Stimulated activated CD8-positive, alpha-beta memory T cell treated with anti-CD3 and anti-CD28 coated beads, Interleukin-4, amount 100 ng/mL, for 48 hours (primary cell): ENCODE measurements around the gene KLHL2.
"Not testable (repeated sequence)": the region's sequence is repeated elsewhere in the genome, so short reads cannot be mapped to it uniquely, and the experiment has no call there.

Experiments used
- DNase-seq: peaks from one replicate; pipeline ENCODE4 v3.0.0-alpha.2; 2020

The KLHL2 gene

DNA sequence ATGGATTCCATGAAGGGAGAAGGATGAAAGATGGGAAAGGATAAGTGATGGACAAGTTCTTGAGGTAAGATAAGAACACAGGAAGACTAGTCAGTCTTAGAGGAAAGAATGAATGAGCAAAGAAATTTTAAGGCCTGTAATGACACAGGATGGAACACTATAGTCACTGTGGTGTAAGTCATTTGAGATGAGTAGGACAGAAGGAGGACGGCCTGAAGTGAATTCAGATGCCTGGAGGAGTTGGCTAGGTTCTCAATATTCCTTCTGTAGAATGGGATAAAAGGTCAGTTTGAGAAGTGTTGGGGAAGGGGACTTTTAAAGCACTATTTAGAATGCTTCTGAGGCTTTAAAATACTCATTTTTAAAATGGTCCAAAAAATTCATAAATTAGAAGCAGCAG lies 124.0 kb downstream of the KLHL2 start:
- DNase-seq = no peak

GRCh38 chr4:165331823-165332222 lies 124.5 kb downstream of the KLHL2 start:
- no peak for DNase-seq

DNA sequence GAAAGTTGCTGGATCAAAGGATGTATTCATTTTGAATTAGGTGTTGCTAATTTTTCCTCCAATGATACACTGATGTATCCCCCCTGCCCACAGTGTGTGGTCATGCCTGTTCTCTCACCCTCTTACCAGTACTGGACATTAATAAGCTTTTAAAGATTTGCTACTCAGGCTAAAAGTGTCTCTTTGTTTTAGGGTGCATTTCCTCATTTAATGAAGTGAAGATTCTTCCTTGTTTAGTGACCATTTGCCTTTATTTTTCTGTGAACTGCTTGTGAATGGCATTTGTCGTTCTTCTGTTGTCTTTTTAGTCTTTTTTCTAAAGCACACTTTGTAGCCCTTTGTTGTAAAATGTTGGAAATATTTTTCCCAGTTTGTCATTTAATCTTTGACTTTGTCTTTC lies 125.1 kb downstream of the KLHL2 start:
- DNase-seq = no peak

- no peak for DNase-seq
Observed at GRCh38 chr4:165335163-165335703, 127.9 kb downstream of the KLHL2 start.

GRCh38 chr4:165336743-165337142 lies 129.4 kb downstream of the KLHL2 start:
- DNase-seq = no peak

- not testable (repeated sequence) for DNase-seq
Observed at GRCh38 chr4:165342340-165342739, 135.0 kb downstream of the KLHL2 start.

DNA sequence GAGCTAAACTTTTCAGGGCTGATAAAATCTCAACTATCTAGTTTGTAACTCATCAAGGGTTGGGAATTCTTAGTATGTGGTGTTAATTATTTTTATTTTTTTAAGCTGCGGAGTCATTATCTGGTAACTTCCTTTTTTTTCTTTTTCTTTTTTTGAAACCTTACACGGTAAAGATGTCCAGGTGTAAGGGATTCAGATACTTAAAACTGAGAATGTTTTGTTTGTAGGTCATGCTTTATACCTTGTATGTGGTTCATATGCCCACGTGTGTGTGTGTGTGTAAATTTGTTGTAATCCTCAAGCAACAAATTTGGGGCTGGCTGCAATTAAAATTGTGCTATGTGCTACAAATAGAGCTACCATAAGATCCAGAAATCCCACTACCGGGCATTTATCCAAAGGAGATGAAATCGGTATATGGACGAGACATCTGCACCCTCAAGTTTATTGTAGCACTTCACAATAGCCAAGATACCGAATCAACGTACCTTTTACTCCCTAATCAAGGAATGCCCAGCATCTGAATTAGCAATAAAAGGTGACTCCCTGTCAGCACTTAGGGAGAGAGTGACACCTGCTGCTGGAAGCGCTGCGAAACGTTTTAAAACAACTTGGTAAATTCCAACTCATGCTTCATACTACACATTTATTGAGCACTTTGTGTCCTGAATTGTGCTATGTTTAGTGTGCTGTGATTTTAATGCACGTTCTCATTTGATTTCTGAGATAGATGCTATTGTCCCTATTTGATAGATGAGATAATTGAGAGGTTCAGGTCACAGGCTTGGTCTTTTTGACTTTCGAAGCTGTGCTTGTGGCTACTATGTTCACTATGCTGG lies 136.2 kb downstream of the KLHL2 start:
- DNase-seq = no peak

- no peak for DNase-seq
Observed at GRCh38 chr4:165345666-165346417, 138.5 kb downstream of the KLHL2 start.

DNA sequence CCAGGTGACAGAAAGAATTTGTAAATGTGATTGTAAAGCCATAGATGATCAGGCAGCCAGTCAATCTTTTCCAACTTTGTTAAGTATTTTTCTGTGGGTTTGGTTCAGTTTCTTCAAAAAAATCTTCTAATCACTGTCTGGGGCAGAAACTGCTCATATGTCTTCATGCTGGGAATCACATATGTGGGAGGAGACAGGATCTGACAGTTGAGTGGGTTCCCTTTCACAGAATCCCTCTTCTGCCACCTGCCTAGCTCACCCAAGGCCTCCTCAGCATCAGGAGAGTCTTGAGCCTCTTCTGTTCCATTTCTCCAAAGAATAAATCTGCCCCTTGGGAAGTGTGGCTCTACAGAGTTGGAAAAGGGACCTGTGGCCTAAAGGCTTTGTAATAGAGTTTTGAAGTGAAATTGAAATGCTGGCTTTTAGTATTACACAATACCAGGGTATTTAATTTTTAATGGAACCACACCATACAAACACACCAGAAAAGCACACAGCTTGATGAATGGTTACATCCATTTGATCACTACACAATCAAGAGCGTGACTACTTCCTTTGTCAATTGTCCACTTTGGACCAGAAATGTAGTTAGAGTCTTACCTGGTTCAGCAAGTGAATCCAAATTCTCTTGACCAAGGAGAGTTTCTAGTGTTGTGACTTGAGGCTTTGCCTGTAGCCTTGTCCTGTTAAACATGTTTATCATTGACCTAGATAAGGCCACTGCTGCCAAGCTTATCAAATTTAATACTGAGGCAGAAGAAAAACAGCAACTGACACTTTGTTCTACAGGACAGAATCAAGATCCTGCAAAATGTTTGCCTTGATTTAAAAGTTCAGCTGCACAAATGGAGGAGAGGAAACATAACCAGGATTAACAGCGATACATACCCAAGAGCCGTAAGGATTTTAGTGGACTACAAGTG lies 140.5 kb downstream of the KLHL2 start:
- no peak for DNase-seq

GRCh38 chr4:165351359-165352130 lies 144.2 kb downstream of the KLHL2 start:
- no peak for DNase-seq

DNA sequence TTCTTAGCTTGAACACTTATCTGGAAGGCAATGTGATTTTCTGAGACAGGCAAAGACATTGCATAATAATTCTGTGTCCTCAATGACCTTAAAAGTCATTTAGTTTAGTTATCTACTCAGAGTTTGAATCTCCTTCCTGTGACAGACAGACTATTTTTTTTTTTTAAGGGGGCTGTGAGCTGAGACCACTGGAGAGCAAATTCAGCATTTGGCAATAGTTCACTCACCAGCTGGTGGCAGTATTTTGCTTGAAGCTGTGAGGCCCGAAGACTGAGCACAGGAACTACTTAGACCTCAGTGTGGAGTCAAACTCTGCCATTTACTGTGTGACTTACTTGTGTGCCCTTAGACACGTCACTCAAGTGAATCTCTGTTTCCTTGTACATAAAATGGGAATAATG lies 148.5 kb downstream of the KLHL2 start:
- DNase-seq = no peak

DNA sequence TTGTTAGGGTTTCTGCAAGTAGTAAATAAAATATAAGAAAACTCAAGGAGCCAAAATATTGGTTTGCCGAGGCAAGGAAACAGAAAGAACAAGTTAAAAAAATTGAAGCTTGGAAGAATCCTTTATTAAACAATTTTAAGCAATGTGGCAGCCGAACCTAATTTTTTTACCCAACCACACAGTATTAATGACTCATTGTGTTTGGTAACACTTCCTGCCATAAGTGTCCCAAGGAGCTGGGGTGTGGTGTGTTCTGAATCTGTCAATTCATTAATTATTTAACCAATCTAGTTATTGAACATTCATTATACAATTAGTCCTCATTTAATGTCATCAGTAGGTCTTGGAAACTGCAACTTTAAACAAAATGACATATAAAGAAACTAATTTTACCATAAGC lies 152.1 kb downstream of the KLHL2 start:
- no peak for DNase-seq

- DNase-seq = no peak
Observed at GRCh38 chr4:165360041-165360695, 152.8 kb downstream of the KLHL2 start.

DNA sequence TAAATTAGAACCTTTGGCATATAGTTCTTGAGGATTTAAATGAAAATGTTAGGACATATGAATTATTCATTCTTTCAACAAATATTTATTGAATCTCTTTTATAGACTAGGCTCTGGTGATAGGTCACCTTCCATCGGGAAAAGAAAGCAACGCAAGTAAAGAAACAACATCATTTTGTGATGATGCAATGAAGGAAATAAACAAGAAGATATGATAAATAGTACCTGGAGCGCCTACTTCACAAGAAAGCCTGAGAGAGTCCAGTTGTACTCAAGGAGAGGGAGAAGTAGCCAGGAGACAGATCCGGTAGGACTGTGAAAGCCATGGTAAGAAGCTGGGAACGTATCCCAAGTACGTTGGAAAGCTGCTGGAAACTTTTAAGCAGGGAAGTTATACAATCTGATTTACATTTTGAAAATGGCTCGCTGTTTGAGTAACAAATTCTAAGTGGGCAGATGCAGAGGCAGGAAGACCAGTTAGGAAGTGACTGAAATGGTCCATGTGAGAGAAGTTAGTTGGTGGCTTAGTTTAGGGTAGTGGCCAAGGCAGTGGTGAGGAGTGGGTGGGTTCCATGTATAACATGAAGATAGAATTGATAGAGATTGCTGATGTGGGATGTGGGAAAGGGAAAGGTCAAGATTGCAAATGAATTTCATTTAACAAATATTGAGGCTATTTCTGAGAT lies 153.8 kb downstream of the KLHL2 start:
- no peak for DNase-seq

DNA sequence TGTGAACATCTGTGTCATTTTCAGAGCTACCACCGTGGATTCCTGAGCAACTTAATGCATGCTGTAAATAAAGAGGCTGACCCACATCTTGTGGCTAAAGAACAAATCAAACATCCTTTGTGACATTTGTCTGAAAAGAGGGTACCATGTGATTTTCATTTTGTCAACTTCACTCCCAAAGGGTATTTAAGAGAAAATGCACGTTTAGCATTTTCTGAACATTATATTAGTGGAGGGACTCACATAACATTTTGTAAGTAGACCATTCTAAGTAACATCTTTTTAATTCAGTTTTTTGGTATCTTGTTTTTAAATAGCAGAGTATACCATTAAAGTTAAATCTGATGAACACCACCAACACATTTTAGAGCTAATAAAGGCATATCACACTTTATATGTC lies 154.4 kb downstream of the KLHL2 start:
- no peak for DNase-seq

DNA sequence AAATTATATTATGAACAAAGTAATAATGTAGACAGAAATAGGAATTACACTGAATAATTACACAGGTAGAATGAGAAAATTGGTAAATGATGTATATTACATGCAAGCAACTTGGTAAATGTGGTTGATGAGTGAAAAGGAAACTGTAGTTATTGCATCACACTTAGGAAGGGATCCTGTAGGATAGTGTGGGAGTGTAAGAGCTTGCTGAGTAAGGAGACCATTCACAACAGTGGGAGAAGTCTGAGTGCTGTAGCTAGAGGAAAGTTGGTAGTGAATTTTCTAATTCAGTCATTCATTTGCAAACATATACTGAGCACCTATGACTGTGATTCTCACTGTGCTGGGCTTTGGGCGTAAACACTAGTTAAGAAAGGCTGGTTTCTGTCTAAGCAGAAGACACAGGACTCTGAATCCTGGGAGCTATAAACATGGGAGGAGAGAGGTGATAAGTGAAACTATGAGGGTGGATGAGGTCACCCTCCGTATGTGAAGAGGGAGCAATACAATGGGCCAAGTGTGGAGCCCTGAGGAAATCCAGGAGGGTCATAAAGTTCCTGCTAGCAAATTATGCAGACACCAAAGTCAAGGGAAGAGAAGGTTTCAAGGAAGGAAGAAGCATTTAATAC lies 157.2 kb downstream of the KLHL2 start:
- no peak for DNase-seq

- DNase-seq = no peak
Observed at GRCh38 chr4:165367040-165367439, 159.7 kb downstream of the KLHL2 start.

GRCh38 chr4:165368114-165368513 lies 160.8 kb downstream of the KLHL2 start:
- DNase-seq = no peak

GRCh38 chr4:165368567-165368966 lies 161.2 kb downstream of the KLHL2 start:
- no peak for DNase-seq

DNA sequence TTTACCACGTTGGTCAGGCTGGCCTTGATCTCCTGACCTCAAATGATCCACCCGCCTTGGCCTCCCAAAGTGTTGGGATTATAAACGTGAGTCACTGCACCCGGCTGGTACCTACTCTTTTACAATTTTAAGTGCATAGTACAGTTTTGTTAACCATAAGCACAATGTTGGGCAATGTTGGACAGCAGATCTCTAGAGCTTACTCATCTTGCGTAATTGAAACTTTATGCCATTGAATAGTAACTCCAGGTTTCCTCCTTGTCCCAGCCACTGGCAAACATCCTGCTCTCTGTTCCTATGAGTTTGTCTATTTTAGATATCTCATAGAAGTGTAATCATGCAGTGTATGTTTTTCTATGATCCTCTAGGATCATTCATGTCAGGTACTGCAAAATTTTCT lies 162.2 kb downstream of the KLHL2 start:
- no peak for DNase-seq
